Epithelial cell of proximal tubule (primary cell): ENCODE data around the gene GRN. TPM values are rescaled to one million over a fixed set of nuclear protein-coding genes. Genes with fewer than 3 reads are reported as not detected.

ENCODE experiments used
- DNase-seq: peaks from one replicate; pipeline ENCODE4 v3.0.0-alpha.2; 2011; ENCODE audit warnings: low read depth
- H3K4me3 ChIP-seq: 2 replicates; pipeline ENCODE4 v1.5.1; 2011; ENCODE audit warnings: low read depth, mild to moderate bottlenecking, low read length
- total RNA-seq: library from RNA; depleted of rRNA; stranded (reverse); fragments of >200 nt; gene quantifications from 2 replicates; pipeline ENCODE4 v1.2.3, GENCODE V29; 2015
- TF ChIP-seq, protein P1 (sequence below): conservative IDR thresholded peaks from 2 replicates; pipeline ENCODE4 v1.5.1; 2012; ENCODE audit warnings: low read depth, mild to moderate bottlenecking, low read length

The GRN gene
- total RNA-seq, 1 donor from 2014 or later, result 567 TPM

DNA sequence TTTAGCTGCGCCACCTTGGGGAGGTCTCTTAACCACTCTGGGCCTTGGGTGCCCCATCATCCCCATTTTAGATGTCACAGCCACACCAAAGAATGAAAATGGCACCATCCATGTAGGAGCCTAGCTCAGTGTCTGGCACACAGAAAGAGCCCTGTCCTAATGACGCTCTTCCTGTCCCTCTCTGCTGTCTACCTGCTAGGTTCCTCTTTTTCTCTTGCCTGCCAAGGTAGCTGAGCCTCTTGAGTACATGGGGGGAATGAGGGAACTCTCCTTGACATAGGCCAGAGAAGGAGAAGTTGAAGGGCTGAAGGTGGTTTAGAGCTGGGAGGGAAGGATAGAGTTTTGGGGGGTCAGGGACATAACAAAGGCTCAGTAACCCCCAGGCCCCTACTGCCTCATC, 34.9 kb upstream of the GRN start:
- no peak for DNase-seq
- TF ChIP-seq, protein P1, sequence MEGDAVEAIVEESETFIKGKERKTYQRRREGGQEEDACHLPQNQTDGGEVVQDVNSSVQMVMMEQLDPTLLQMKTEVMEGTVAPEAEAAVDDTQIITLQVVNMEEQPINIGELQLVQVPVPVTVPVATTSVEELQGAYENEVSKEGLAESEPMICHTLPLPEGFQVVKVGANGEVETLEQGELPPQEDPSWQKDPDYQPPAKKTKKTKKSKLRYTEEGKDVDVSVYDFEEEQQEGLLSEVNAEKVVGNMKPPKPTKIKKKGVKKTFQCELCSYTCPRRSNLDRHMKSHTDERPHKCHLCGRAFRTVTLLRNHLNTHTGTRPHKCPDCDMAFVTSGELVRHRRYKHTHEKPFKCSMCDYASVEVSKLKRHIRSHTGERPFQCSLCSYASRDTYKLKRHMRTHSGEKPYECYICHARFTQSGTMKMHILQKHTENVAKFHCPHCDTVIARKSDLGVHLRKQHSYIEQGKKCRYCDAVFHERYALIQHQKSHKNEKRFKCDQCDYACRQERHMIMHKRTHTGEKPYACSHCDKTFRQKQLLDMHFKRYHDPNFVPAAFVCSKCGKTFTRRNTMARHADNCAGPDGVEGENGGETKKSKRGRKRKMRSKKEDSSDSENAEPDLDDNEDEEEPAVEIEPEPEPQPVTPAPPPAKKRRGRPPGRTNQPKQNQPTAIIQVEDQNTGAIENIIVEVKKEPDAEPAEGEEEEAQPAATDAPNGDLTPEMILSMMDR, result no peak
- H3K4me3 ChIP-seq, result no peak overlapping the region

DNA sequence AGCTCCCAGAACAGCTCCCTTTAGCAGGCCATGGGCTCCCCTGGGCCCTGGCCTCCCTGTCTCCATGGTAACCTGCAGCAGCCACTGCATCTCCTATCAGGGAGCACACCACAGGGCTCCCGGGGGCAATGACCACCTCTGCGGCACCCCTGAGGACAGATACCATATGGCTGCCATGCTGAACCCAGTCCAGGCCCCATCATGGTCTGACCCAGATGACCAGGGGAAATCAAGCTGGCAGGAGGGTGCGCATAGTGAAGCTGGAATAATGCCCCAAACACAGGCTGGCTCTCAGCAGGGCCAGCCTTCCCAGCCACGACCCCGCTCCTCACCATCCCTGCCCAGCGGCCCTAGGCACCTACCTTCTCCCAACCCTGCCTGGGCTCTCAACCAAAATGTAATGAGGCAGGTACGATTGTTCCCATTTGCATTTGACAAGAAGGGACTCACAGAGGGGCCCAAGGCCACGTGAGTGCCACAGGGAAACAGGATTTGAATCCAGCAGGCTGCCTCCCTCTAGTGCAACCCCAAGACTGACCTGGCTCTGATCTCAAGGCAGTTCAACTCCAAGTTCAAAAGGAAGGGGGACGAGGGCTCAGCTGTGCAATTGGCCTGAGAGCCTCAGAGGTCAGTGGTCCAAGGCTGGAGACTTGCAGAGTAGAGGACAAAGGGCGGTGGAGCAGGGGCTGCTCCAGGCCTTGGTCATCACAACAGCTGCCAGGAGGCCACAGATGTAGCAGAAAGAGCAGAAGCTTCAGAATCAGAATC, 34.3 kb upstream of the GRN start:
- TF ChIP-seq, protein P1, result no peak
- no peak for DNase-seq
- no peak overlapping the region for H3K4me3 ChIP-seq

DNA sequence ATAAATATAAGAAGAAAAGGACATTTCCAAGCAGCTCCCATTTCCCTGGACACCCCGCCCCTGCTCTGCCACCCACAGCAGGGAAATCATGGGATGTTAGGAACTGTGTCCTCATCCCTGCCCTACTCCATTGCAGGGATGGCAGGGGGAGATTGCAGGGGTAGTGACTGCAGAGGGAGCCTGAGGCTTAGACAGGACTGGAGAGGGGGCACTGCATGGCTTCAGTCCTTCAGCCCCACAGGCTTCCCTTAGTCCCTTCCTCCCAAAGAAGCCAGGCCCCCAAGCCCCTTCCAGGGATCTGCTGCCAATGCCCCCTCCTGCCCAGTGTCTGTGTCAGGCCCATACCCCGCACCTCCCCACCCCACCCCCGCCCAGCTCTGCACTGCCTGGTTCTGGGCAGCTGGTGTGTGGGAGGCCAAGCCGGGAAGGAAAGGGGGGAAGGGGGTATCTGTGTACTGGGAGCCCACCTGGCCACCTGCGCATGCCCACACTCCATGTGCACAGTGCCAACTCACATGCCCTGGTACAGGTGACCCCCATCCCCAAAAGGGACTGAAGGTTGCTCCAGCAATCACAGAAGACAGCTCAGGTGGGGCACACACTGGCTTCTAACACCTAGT, 33.4 kb upstream of the GRN start:
- no peak for DNase-seq
- no peak overlapping the region for H3K4me3 ChIP-seq
- TF ChIP-seq, protein P1, result no peak

DNA sequence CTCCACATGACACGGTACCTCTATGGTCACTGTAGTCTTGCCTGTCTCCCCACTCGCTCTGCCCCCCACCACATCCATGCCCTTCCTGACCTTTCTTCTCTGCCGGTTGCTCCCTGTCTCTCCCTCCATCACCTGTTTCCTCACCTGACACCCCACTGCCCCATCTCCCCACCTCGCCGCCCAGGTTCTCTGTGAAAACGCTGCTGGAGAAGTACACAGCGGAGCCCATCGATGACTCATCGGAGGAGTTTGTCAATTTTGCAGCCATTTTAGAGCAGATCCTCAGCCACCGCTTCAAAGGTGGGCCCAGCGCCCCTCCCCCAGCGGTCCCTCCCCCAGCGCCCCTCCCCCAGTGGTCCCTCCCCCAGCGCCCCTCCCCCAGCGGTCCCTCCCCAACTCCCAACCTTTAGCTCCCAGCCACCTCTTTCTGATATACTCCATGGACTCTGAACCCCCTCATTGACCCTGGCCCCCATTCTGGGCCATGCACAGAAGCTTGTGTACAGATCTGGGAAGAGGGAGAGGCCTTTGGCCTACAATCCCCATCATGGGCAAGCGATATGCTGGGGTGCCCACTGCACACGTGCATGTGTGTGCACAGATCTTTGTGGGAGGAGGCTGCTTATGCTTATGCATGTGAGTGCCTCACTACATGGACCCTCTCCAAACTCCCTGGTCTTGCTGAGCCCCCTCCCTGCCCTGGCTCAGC, 32.6 kb upstream of the GRN start:
- DNase-seq, result no peak
- TF ChIP-seq, protein P1, result no peak
- H3K4me3 ChIP-seq, result no peak overlapping the region

DNA sequence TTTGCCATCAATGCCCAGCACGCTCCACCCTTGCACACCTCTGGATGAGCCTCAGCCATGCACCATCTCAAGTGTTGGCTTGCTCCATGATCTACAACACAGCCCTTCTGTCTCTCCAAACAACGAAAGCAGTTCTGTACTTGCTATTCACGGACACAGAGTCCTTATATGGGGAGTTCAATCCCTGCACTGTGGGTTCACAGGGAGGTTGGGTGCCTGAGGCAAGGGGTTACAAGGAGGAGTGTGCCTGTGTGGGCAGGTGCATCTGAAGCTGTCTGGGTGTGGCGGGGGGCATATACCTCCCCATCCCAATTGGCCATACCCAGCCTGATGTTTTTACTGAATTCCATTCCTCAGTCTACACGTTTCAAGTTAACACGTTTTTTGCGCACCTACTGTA, 31.1 kb upstream of the GRN start:
- no peak overlapping the region for H3K4me3 ChIP-seq
- DNase-seq, result no peak
- TF ChIP-seq, protein P1, result no peak

DNA sequence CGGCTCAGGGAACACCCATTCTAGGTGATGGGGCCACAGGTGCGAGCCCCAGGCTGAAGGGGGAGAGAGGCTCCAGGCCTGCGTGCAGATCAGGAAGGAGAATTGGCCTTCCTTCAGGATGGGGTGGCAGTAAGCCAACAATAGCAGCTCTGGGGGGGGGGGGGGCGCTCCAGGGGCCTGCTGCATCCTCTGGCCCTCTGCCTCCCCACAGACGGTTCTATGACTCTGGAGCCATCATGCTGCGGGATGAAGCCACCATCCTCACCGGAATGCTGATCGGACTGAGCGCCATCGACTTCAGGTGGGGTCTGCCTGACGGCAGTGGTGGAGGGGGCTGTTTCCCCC, 30.6 kb upstream of the GRN start:
- DNase-seq, result no peak
- H3K4me3 ChIP-seq, result peak overlapping the region; percentile 49
- TF ChIP-seq, protein P1, result no peak
